ENCODE results near the gene COL19A1.

GRCh38 chr6:69954733-69955132, 88.4 kb downstream of the COL19A1 start:
- TF ChIP-seq CTCF (IDR thresholded peaks at IDR 0.05) = no peak
- TF ChIP-seq POLR2AphosphoS5 (IDR thresholded peaks at IDR 0.05; ENCODE audit: low read depth, low read length) = no peak
- TF ChIP-seq SIN3A (IDR thresholded peaks at IDR 0.05; ENCODE audit: borderline replicate concordance, insufficient read depth, low read depth, low read length) = no peak
- TF ChIP-seq REST (IDR thresholded peaks at IDR 0.05; ENCODE audit: insufficient read depth in 1 of 2, low read depth in 2 of 2, low read length in 1 of 2) = no peak
